HepG2 (cell line): ENCODE data around the gene CHST6. TPM values are rescaled to one million over a fixed set of nuclear protein-coding genes. Genes with fewer than 3 reads are reported as not detected.
A peak's percentile ranks its signal among the peaks of the same experiment; 100 is the strongest.

Experiments used
- BRCA1 ChIP-seq: sonication (generic); formaldehyde crosslinking; IDR thresholded peaks from 2 replicates; pipeline ENCODE4 v1.4.0; 2020; ENCODE audit warnings: missing genetic modification reagents
- CBFB ChIP-seq: sonication (generic); formaldehyde crosslinking; IDR thresholded peaks from 2 replicates; pipeline ENCODE4 v1.4.0; 2020; ENCODE audit warnings: missing genetic modification reagents
- CENPX ChIP-seq: sonication (generic); formaldehyde crosslinking; IDR thresholded peaks from 2 replicates; pipeline ENCODE4 v1.9.0; 2021; ENCODE audit warnings: mild to moderate bottlenecking, missing genetic modification reagents, moderate library complexity
- CHCHD3 ChIP-seq: sonication (generic); formaldehyde crosslinking; IDR thresholded peaks from 2 replicates; pipeline ENCODE4 v1.8.0; 2022; ENCODE audit warnings: mild to moderate bottlenecking, missing genetic modification reagents, moderate library complexity
- EHMT2 ChIP-seq: fragments of 200-600 bp; sonication (generic); IDR thresholded peaks from 2 replicates; pipeline ENCODE4 v1.7.0; 2017; ENCODE audit warnings: antibody characterized with exemption, low read depth, low read length, borderline replicate concordance
- FOSL2 ChIP-seq: sonication (generic); formaldehyde crosslinking; IDR thresholded peaks from 2 replicates; pipeline ENCODE4 v1.4.0; 2020; ENCODE audit warnings: missing genetic modification reagents
- FOXA1 ChIP-seq, 2 experiments: fragments of 450-650 bp in 1 of 2; sonication (generic) in 1 of 2; formaldehyde crosslinking in 1 of 2; IDR thresholded peaks; 2 replicates each; pipeline versions ENCODE4 v1.4.0 to v1.6.1; 2016 to 2020; ENCODE audit warnings: missing genetic modification reagents in 1 of 2
- GATAD2A ChIP-seq: IDR thresholded peaks from 2 replicates; pipeline ENCODE4 v1.6.1; 2016
- HDAC6 ChIP-seq: fragments of 200-600 bp; sonication (generic); IDR thresholded peaks from 2 replicates; pipeline ENCODE4 v1.7.0; 2017; ENCODE audit warnings: mild to moderate bottlenecking, antibody characterized with exemption, low read length, low read depth
- KDM6A ChIP-seq: IDR thresholded peaks from 2 replicates; pipeline ENCODE4 v1.6.1; 2016; ENCODE audit warnings: low read depth
- NAIF1 ChIP-seq: sonication (generic); formaldehyde crosslinking; IDR thresholded peaks from 2 replicates; pipeline ENCODE4 v1.5.0; 2020; ENCODE audit warnings: mild to moderate bottlenecking, missing genetic modification reagents, borderline replicate concordance
- PLRG1 ChIP-seq: fragments of 450-650 bp; conservative IDR thresholded peaks from 2 replicates; pipeline ENCODE4 v1.6.1; 2016
- RORA ChIP-seq: sonication (generic); formaldehyde crosslinking; IDR thresholded peaks from 2 replicates; pipeline ENCODE4 v1.5.0; 2020; ENCODE audit warnings: mild to moderate bottlenecking, missing genetic modification reagents, moderate library complexity
- SALL1 ChIP-seq: sonication (generic); formaldehyde crosslinking; IDR thresholded peaks from 2 replicates; pipeline ENCODE4 v1.8.0; 2022; ENCODE audit warnings: mild to moderate bottlenecking, missing genetic modification reagents
- SMYD3 ChIP-seq: sonication (generic); formaldehyde crosslinking; IDR thresholded peaks from 2 replicates; pipeline ENCODE4 v1.8.1; 2023; ENCODE audit warnings: mild to moderate bottlenecking, missing genetic modification reagents
- ZBTB3 ChIP-seq: sonication (generic); formaldehyde crosslinking; IDR thresholded peaks from 2 replicates; pipeline ENCODE4 v1.4.0; 2020; ENCODE audit warnings: low read depth, mild to moderate bottlenecking, moderate library complexity, missing genetic modification reagents, borderline replicate concordance
- ZFY ChIP-seq: sonication (generic); formaldehyde crosslinking; IDR thresholded peaks from 2 replicates; pipeline ENCODE4 v1.4.0; 2020; ENCODE audit warnings: missing genetic modification reagents
- ZKSCAN1 ChIP-seq: fragments of 150-350 bp; IDR thresholded peaks from 2 replicates; pipeline ENCODE4 v1.6.1; 2014; ENCODE audit warnings: low read length
- ZNF136 ChIP-seq: sonication (generic); formaldehyde crosslinking; IDR thresholded peaks from 2 replicates; pipeline ENCODE4 v1.8.1; 2022; ENCODE audit warnings: low read depth, mild to moderate bottlenecking, moderate library complexity, missing genetic modification reagents
- ZNF143 ChIP-seq: sonication (generic); formaldehyde crosslinking; IDR thresholded peaks from 2 replicates; pipeline ENCODE4 v1.4.0; 2020; ENCODE audit warnings: missing genetic modification reagents
- ZNF496 ChIP-seq: sonication (generic); formaldehyde crosslinking; IDR thresholded peaks from 2 replicates; pipeline ENCODE4 v1.8.1; 2023; ENCODE audit warnings: mild to moderate bottlenecking, moderate library complexity, missing genetic modification reagents; ENCODE audit not compliant: insufficient replicate concordance
- ZNF747 ChIP-seq: sonication (generic); formaldehyde crosslinking; IDR thresholded peaks from 2 replicates; pipeline ENCODE4 v1.8.1; 2023; ENCODE audit warnings: missing genetic modification reagents, mild to moderate bottlenecking, borderline replicate concordance
- ZNF766 ChIP-seq: sonication (generic); formaldehyde crosslinking; IDR thresholded peaks from 2 replicates; pipeline ENCODE4 v1.5.0; 2020; ENCODE audit warnings: missing genetic modification reagents, borderline replicate concordance
- ZNF777 ChIP-seq: sonication (generic); formaldehyde crosslinking; IDR thresholded peaks from 2 replicates; pipeline ENCODE4 v1.4.0; 2020; ENCODE audit warnings: missing genetic modification reagents
- polyA plus RNA-seq, 8 experiments: library from polyadenylated mRNA; depleted of rRNA in 3 of 8; stranded (reverse) in 7 of 8; unstranded in 1 of 8; fragments of >200 nt; fragmentation: Illumina TruSeq in 4 of 8; extraction: Trizol in 4 of 8; gene quantifications; 2 replicates each; pipeline versions ENCODE4 v1.2.1 to v1.2.3, GENCODE V29; 2011 to 2016; ENCODE audit warnings: low read depth in 4 of 8, missing spikeins in 1 of 8, mixed read lengths in 1 of 8; ENCODE audit not compliant: insufficient read depth in 1 of 8
- total RNA-seq, 5 experiments: library from RNA; depleted of rRNA; stranded (reverse); fragments of >200 nt; fragmentation: Illumina TruSeq; extraction: Trizol; gene quantifications; 2 replicates each; pipeline ENCODE4 v1.2.3, GENCODE V29; 2016; ENCODE audit warnings: low read depth in 1 of 5
- TF ChIP-seq, protein P1 (sequence below): sonication (generic); formaldehyde crosslinking; IDR thresholded peaks from 2 replicates; pipeline ENCODE4 v1.9.0; 2021; ENCODE audit warnings: missing genetic modification reagents, mild to moderate bottlenecking, borderline replicate concordance
- TF ChIP-seq, protein P2 (sequence below): sonication (generic); formaldehyde crosslinking; IDR thresholded peaks from 2 replicates; pipeline ENCODE4 v1.4.0; 2020; ENCODE audit warnings: missing genetic modification reagents, mild to moderate bottlenecking, borderline replicate concordance
- TF ChIP-seq, protein P3 (sequence below): sonication (generic); formaldehyde crosslinking; IDR thresholded peaks from 2 replicates; pipeline ENCODE4 v1.4.0; 2020; ENCODE audit warnings: missing genetic modification reagents
- TF ChIP-seq, protein P4 (sequence below): sonication (generic); formaldehyde crosslinking; IDR thresholded peaks from 2 replicates; pipeline ENCODE4 v1.9.0; 2021; ENCODE audit warnings: missing genetic modification reagents, mild to moderate bottlenecking, borderline replicate concordance

CHST6 gene
- total and polyA plus RNA-seq, 2 of the 13 experiments (the other 11 are each of a cell fraction or from before 2014, with no cell fraction given): 0.18 to 0.91 TPM

DNA sequence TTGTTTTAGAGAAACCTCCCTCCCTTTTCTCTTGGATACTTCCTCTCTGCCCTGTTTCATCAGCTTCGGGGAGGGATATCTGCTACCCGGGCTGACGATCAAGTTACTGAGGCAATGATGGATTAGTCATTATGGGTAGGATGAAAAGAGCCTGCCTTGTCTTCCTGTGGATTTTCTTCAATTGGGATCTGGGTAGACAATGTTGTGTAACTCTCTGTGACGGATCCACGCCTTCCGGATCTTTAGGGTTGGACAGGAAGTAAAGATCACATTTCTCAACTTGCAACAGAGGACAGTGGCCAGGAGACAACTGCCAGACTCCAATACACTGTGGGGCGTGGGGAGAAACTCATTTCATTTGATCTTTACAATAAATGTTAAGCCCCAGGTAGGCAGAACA, 11.3 kb upstream of the CHST6 start (continued):
- no peak for TF ChIP-seq FOXA1 (IDR thresholded peaks at IDR 0.05)
- TF ChIP-seq FOXA1 (CRISPR knock-in tag; IDR thresholded peaks at IDR 0.05): peak; percentile 19; the same call in 1 of the 2 replicates
- TF ChIP-seq ZKSCAN1: no peak
- TF ChIP-seq KDM6A (CRISPR knock-in tag): no peak
- TF ChIP-seq ZNF143 (CRISPR knock-in tag): no peak
- TF ChIP-seq ZNF496: no peak
- TF ChIP-seq ZNF136 (CRISPR knock-in tag): no peak
- no peak for TF ChIP-seq RORA
- no peak for TF ChIP-seq BRCA1 (CRISPR knock-in tag)
- no peak for TF ChIP-seq ZNF747 (CRISPR knock-in tag)
- peak; percentile 93 for TF ChIP-seq GATAD2A
- peak; percentile 89 for TF ChIP-seq FOSL2 (CRISPR knock-in tag)
- no peak for TF ChIP-seq SMYD3 (CRISPR knock-in tag)
- TF ChIP-seq SALL1 (CRISPR knock-in tag): peak; percentile 55; the same call in 1 of the 2 replicates
- TF ChIP-seq CENPX: no peak
- TF ChIP-seq EHMT2: no peak
- TF ChIP-seq CHCHD3 (CRISPR knock-in tag): no peak
- TF ChIP-seq, protein P1, sequence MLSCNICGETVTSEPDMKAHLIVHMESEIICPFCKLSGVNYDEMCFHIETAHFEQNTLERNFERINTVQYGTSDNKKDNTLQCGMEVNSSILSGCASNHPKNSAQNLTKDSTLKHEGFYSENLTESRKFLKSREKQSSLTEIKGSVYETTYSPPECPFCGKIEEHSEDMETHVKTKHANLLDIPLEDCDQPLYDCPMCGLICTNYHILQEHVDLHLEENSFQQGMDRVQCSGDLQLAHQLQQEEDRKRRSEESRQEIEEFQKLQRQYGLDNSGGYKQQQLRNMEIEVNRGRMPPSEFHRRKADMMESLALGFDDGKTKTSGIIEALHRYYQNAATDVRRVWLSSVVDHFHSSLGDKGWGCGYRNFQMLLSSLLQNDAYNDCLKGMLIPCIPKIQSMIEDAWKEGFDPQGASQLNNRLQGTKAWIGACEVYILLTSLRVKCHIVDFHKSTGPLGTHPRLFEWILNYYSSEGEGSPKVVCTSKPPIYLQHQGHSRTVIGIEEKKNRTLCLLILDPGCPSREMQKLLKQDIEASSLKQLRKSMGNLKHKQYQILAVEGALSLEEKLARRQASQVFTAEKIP: no peak
- TF ChIP-seq NAIF1: no peak
- TF ChIP-seq ZBTB3 (CRISPR knock-in tag): no peak
- TF ChIP-seq PLRG1: no peak
- TF ChIP-seq, protein P2, sequence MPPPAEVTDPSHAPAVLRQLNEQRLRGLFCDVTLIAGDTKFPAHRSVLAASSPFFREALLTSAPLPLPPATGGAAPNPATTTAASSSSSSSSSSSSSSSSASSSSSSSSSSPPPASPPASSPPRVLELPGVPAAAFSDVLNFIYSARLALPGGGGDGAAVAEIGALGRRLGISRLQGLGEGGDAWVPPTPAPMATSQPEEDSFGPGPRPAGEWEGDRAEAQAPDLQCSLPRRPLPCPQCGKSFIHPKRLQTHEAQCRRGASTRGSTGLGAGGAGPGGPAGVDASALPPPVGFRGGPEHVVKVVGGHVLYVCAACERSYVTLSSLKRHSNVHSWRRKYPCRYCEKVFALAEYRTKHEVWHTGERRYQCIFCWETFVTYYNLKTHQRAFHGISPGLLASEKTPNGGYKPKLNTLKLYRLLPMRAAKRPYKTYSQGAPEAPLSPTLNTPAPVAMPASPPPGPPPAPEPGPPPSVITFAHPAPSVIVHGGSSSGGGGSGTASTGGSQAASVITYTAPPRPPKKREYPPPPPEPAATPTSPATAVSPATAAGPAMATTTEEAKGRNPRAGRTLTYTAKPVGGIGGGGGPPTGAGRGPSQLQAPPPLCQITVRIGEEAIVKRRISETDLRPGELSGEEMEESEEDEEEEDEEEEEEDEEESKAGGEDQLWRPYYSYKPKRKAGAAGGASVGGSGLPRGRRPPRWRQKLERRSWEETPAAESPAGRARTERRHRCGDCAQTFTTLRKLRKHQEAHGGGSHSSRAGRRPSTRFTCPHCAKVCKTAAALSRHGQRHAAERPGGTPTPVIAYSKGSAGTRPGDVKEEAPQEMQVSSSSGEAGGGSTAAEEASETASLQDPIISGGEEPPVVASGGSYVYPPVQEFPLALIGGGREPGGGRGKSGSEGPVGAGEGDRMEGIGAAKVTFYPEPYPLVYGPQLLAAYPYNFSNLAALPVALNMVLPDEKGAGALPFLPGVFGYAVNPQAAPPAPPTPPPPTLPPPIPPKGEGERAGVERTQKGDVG (CRISPR knock-in tag): no peak
- no peak for TF ChIP-seq CBFB (CRISPR knock-in tag)
- TF ChIP-seq, protein P3, sequence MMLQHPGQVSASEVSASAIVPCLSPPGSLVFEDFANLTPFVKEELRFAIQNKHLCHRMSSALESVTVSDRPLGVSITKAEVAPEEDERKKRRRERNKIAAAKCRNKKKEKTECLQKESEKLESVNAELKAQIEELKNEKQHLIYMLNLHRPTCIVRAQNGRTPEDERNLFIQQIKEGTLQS: no peak
- no peak for TF ChIP-seq HDAC6
- no peak for TF ChIP-seq ZNF777 (CRISPR knock-in tag)
- TF ChIP-seq, protein P4, sequence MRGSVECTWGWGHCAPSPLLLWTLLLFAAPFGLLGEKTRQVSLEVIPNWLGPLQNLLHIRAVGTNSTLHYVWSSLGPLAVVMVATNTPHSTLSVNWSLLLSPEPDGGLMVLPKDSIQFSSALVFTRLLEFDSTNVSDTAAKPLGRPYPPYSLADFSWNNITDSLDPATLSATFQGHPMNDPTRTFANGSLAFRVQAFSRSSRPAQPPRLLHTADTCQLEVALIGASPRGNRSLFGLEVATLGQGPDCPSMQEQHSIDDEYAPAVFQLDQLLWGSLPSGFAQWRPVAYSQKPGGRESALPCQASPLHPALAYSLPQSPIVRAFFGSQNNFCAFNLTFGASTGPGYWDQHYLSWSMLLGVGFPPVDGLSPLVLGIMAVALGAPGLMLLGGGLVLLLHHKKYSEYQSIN: no peak
- TF ChIP-seq ZFY (CRISPR knock-in tag): no peak
- no peak for TF ChIP-seq ZNF766
